HEK293 (cell line): ENCODE measurements around the gene GPR63.

Experiments
- CTCF ChIA-PET: fragments of 350-600 bp; formaldehyde crosslinking; extraction: SDS; loops from one replicate; lab custom pipeline; 2021; ENCODE audit warnings: antibody characterized with exemption; lab: Yijun Ruan, JAX
- POLR2A ChIA-PET: fragments of 300-600 bp; formaldehyde crosslinking; extraction: SDS; loops from one replicate; lab custom pipeline; 2020; ENCODE audit warnings: antibody characterized with exemption, inconsistent platforms; lab: Yijun Ruan, JAX
- H3K27ac ChIP-seq: fragments of 200-500 bp; sonication (Bioruptor generic); 2 replicates; pipeline ENCODE4 v1.5.1; 2014; ENCODE audit warnings: low read depth, low read length, control low read depth, inconsistent platforms; ENCODE audit errors: extremely low read depth
- H3K36me3 ChIP-seq, 2 experiments: fragments of 200-500 bp in 1 of 2; sonication (Bioruptor generic) in 1 of 2; 1 replicate in 1 of 2; 2 replicates in 1 of 2; pipeline ENCODE4 v1.5.1; 2014 to 2017; ENCODE audit warnings: inconsistent platforms in 2 of 2, low read length in 2 of 2; ENCODE audit not compliant: control insufficient read depth in 2 of 2, insufficient read depth in 1 of 2
- H3K4me1 ChIP-seq: fragments of 200-500 bp; sonication (Bioruptor generic); 2 replicates; pipeline ENCODE4 v1.5.1; 2014; ENCODE audit warnings: mild to moderate bottlenecking, low read length, inconsistent platforms; ENCODE audit not compliant: control insufficient read depth, insufficient read depth
- H3K4me3 ChIP-seq: 2 replicates; pipeline ENCODE4 v1.5.1; 2011; ENCODE audit warnings: low read depth, mild to moderate bottlenecking, control low read depth, low read length, moderate library complexity
- H3K9me3 ChIP-seq: fragments of 200-500 bp; sonication (Bioruptor generic); 2 replicates; pipeline ENCODE4 v1.5.1; 2014; ENCODE audit warnings: low read depth, low read length, inconsistent platforms; ENCODE audit not compliant: control insufficient read depth, insufficient read depth
- OVOL3 ChIP-seq: fragments of 450-650 bp; formaldehyde crosslinking; IDR thresholded peaks from 2 replicates; pipeline ENCODE4 v1.5.1; 2016; ENCODE audit warnings: missing biosample characterization, missing genetic modification characterization
- SALL2 ChIP-seq: fragments of 450-650 bp; formaldehyde crosslinking; IDR thresholded peaks from 2 replicates; pipeline ENCODE4 v1.5.0; 2017; ENCODE audit warnings: missing biosample characterization, mild to moderate bottlenecking, missing genetic modification characterization, borderline replicate concordance
- SP2 ChIP-seq: fragments of 450-650 bp; formaldehyde crosslinking; IDR thresholded peaks from 2 replicates; pipeline ENCODE4 v1.5.1; 2016; ENCODE audit warnings: missing biosample characterization, missing genetic modification characterization
- SP7 ChIP-seq: fragments of 450-650 bp; formaldehyde crosslinking; IDR thresholded peaks from 2 replicates; pipeline ENCODE4 v1.5.1; 2016; ENCODE audit warnings: missing biosample characterization, missing genetic modification characterization
- ZNF146 ChIP-seq: fragments of 450-650 bp; formaldehyde crosslinking; IDR thresholded peaks from 2 replicates; pipeline ENCODE4 v1.5.1; 2016; ENCODE audit warnings: missing biosample characterization, missing genetic modification characterization
- ZNF354C ChIP-seq: fragments of 450-650 bp; formaldehyde crosslinking; IDR thresholded peaks from 2 replicates; pipeline ENCODE4 v1.5.1; 2016; ENCODE audit warnings: missing biosample characterization, missing genetic modification characterization, low read depth, borderline replicate concordance
- ZNF549 ChIP-seq: fragments of 450-650 bp; IDR thresholded peaks from 2 replicates; pipeline ENCODE4 v1.5.1; 2018; ENCODE audit warnings: missing biosample characterization, missing genetic modification characterization, mild to moderate bottlenecking, inconsistent platforms, moderate library complexity
- ZNF561 ChIP-seq: fragments of 450-650 bp; IDR thresholded peaks from 2 replicates; pipeline ENCODE4 v1.5.1; 2018; ENCODE audit warnings: missing biosample characterization, missing genetic modification characterization, borderline replicate concordance
- ZNF624 ChIP-seq: fragments of 450-650 bp; formaldehyde crosslinking; IDR thresholded peaks from 2 replicates; pipeline ENCODE4 v1.5.1; 2017; ENCODE audit warnings: missing biosample characterization, missing genetic modification characterization
- ZNF660 ChIP-seq: fragments of 450-650 bp; IDR thresholded peaks from 2 replicates; pipeline ENCODE4 v1.5.1; 2018; ENCODE audit warnings: missing biosample characterization, mild to moderate bottlenecking, missing genetic modification characterization
- ZNF670 ChIP-seq: fragments of 450-650 bp; formaldehyde crosslinking; IDR thresholded peaks from 2 replicates; pipeline ENCODE4 v1.5.1; 2016; ENCODE audit warnings: missing biosample characterization, missing genetic modification characterization, low read depth
- ZNF791 ChIP-seq: fragments of 450-650 bp; formaldehyde crosslinking; IDR thresholded peaks from 2 replicates; pipeline ENCODE4 v1.5.1; 2016; ENCODE audit warnings: missing biosample characterization, missing genetic modification characterization
- TF ChIP-seq, protein P1 (sequence below): fragments of 450-650 bp; formaldehyde crosslinking; IDR thresholded peaks from 2 replicates; pipeline ENCODE4 v1.5.1; 2016; ENCODE audit warnings: missing biosample characterization, missing genetic modification characterization
- TF ChIP-seq, protein P2 (sequence below): fragments of 450-650 bp; IDR thresholded peaks from 2 replicates; pipeline ENCODE4 v1.5.1; 2018; ENCODE audit warnings: missing biosample characterization, missing genetic modification characterization
- TF ChIP-seq, protein P3 (sequence below): fragments of 450-650 bp; formaldehyde crosslinking; IDR thresholded peaks from 2 replicates; pipeline ENCODE4 v1.5.1; 2017; ENCODE audit warnings: missing biosample characterization, missing genetic modification characterization
- TF ChIP-seq, protein P4 (sequence below): fragments of 450-650 bp; formaldehyde crosslinking; IDR thresholded peaks from 2 replicates; pipeline ENCODE4 v1.5.1; 2017; ENCODE audit warnings: missing biosample characterization, mild to moderate bottlenecking, missing genetic modification characterization, moderate library complexity

Gene GPR63

DNA sequence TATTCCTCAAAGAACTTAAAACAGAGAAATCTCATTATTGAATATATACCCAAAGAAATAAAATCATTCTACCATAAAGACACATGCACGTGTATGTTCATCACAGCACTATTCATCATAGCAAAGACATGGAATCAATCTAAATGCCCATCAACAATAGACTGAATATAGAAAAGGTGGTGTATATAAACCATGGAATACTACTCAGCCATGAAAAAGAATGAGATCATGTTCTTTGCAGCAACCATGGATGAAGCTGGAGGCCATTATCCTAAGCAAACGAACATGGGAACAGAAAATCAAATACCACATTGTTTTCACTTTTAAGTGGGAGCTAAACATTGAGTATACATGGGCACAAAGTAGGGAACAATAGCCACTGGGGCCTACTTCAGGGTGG lies 12.3 kb upstream of the GPR63 start:
- Histone ChIP-seq H3K4me1 (no peaks in the 10 kb centered on the region), H3K27ac (no peak overlapping the region), H3K4me3 (no peak overlapping the region), H3K9me3 (no peaks in the 10 kb centered on the region), H3K36me3 (no peaks in the 10 kb centered on the region)
- no peak for TF ChIP-seq SP2 (tag by site-specific recombination)
- TF ChIP-seq, protein P1, sequence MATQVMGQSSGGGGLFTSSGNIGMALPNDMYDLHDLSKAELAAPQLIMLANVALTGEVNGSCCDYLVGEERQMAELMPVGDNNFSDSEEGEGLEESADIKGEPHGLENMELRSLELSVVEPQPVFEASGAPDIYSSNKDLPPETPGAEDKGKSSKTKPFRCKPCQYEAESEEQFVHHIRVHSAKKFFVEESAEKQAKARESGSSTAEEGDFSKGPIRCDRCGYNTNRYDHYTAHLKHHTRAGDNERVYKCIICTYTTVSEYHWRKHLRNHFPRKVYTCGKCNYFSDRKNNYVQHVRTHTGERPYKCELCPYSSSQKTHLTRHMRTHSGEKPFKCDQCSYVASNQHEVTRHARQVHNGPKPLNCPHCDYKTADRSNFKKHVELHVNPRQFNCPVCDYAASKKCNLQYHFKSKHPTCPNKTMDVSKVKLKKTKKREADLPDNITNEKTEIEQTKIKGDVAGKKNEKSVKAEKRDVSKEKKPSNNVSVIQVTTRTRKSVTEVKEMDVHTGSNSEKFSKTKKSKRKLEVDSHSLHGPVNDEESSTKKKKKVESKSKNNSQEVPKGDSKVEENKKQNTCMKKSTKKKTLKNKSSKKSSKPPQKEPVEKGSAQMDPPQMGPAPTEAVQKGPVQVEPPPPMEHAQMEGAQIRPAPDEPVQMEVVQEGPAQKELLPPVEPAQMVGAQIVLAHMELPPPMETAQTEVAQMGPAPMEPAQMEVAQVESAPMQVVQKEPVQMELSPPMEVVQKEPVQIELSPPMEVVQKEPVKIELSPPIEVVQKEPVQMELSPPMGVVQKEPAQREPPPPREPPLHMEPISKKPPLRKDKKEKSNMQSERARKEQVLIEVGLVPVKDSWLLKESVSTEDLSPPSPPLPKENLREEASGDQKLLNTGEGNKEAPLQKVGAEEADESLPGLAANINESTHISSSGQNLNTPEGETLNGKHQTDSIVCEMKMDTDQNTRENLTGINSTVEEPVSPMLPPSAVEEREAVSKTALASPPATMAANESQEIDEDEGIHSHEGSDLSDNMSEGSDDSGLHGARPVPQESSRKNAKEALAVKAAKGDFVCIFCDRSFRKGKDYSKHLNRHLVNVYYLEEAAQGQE = no peak
- peak; percentile 72; the same call in 1 of the 2 replicates for TF ChIP-seq ZNF146 (tag by site-specific recombination)
- CTCF ChIA-PET = interaction anchor here (0.7 to 1.2 kb wide), 3 partner anchors 148 to 400 kb away, joined by 3 to 4 read pairs (median 3); no protein-coding TSS in a partner anchor
- POLR2A ChIA-PET = no interaction called here

DNA sequence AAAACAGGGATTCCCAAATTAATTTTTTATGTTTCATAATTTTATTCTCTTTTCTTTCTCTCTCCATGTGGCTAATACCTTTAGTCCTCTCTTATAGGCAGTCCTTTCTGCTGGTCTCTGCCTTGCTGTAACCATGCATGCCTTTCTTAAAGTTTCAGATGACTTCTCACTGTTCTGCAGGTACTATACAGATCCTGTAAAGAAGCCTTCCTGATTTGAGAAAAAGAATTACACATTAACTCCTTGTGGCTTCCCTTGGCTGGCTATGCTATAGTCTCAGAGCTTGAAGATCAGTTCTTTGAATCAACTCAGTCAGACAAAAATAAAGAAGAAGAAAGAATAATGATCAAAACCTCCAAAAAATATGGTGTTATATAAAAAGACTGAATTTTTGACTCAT lies 7.3 kb upstream of the GPR63 start:
- H3K4me3 ChIP-seq = no peak overlapping the region
- TF ChIP-seq OVOL3 (no peak), ZNF791 (tag by site-specific recombination) (no peak), ZNF624 (tag by site-specific recombination) (no peak), SALL2 (no peak), ZNF660 (tag by site-specific recombination) (no peak), SP7 (no peak), ZNF354C (tag by site-specific recombination) (no peak), ZNF549 (no peak), ZNF146 (tag by site-specific recombination) (no peak), ZNF670 (tag by site-specific recombination) (no peak), ZNF561 (tag by site-specific recombination) (no peak)
- TF ChIP-seq, protein P2, sequence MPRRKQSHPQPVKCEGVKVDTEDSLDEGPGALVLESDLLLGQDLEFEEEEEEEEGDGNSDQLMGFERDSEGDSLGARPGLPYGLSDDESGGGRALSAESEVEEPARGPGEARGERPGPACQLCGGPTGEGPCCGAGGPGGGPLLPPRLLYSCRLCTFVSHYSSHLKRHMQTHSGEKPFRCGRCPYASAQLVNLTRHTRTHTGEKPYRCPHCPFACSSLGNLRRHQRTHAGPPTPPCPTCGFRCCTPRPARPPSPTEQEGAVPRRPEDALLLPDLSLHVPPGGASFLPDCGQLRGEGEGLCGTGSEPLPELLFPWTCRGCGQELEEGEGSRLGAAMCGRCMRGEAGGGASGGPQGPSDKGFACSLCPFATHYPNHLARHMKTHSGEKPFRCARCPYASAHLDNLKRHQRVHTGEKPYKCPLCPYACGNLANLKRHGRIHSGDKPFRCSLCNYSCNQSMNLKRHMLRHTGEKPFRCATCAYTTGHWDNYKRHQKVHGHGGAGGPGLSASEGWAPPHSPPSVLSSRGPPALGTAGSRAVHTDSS = no peak
- TF ChIP-seq, protein P3, sequence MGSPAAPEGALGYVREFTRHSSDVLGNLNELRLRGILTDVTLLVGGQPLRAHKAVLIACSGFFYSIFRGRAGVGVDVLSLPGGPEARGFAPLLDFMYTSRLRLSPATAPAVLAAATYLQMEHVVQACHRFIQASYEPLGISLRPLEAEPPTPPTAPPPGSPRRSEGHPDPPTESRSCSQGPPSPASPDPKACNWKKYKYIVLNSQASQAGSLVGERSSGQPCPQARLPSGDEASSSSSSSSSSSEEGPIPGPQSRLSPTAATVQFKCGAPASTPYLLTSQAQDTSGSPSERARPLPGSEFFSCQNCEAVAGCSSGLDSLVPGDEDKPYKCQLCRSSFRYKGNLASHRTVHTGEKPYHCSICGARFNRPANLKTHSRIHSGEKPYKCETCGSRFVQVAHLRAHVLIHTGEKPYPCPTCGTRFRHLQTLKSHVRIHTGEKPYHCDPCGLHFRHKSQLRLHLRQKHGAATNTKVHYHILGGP = no peak
- TF ChIP-seq, protein P4, sequence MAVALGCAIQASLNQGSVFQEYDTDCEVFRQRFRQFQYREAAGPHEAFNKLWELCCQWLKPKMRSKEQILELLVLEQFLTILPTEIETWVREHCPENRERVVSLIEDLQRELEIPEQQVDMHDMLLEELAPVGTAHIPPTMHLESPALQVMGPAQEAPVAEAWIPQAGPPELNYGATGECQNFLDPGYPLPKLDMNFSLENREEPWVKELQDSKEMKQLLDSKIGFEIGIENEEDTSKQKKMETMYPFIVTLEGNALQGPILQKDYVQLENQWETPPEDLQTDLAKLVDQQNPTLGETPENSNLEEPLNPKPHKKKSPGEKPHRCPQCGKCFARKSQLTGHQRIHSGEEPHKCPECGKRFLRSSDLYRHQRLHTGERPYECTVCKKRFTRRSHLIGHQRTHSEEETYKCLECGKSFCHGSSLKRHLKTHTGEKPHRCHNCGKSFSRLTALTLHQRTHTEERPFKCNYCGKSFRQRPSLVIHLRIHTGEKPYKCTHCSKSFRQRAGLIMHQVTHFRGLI (tag by site-specific recombination) = no peak
- ChIA-PET POLR2A (no interaction called here), CTCF (interaction anchor here (0.6 kb wide), 2 partner anchors 54 to 74 kb away, joined by 3 read pairs; no protein-coding TSS in a partner anchor)
- H3K36me3 ChIP-seq = no peaks in the 10 kb centered on the region
- H3K4me1 ChIP-seq = no peaks in the 10 kb centered on the region; the same call in 1 of the 2 replicates
- no peaks in the 10 kb centered on the region for H3K9me3 ChIP-seq
- H3K27ac ChIP-seq = no peak overlapping the region
